CD14-positive monocyte (primary cell): ENCODE results near the gene KCNQ1. TPM values are rescaled to one million over a fixed set of nuclear protein-coding genes. Genes with fewer than 3 reads are reported as not detected.

ENCODE experiments used
- DNase-seq, 3 donors: peaks; one replicate each; pipeline ENCODE4 v3.0.0-alpha.2; 2011 to 2022
- H2AFZ ChIP-seq: 2 replicates; pipeline ENCODE4 v1.6.0; 2012; ENCODE audit warnings: mild to moderate bottlenecking, low read depth, low read length, inconsistent platforms; ENCODE audit not compliant: insufficient read depth, poor library complexity, severe bottlenecking
- H3K27ac ChIP-seq, 2 donors: 1 replicate in 1 of 2; 2 replicates in 1 of 2; pipeline ENCODE4 v1.5.1; 2012 to 2013; ENCODE audit warnings: low read length in 2 of 2, control low read depth in 1 of 2, inconsistent platforms in 1 of 2, low read depth in 1 of 2, mild to moderate bottlenecking in 1 of 2
- H3K27me3 ChIP-seq, 2 donors: one replicate each; pipeline versions ENCODE4 v1.6.0 to v1.6.1; 2011 to 2013; ENCODE audit warnings: low read length in 2 of 2; ENCODE audit not compliant: control insufficient read depth in 2 of 2, insufficient read depth in 2 of 2
- H3K36me3 ChIP-seq, 2 donors: replicated peaks in 1 of 2; 1 replicate in 1 of 2; 2 replicates in 1 of 2; pipeline versions ENCODE4 v1.5.1 to v1.6.1; 2012 to 2013; ENCODE audit warnings: low read length in 2 of 2, control low read depth in 1 of 2, inconsistent platforms in 1 of 2, mild to moderate bottlenecking in 1 of 2; ENCODE audit not compliant: insufficient read depth in 2 of 2, control insufficient read depth in 1 of 2
- H3K4me1 ChIP-seq, 2 donors: 1 replicate in 1 of 2; 2 replicates in 1 of 2; pipeline versions ENCODE4 v1.5.1 to v1.6.1; 2012 to 2013; ENCODE audit warnings: low read length in 2 of 2, control low read depth in 1 of 2, inconsistent platforms in 1 of 2, mild to moderate bottlenecking in 1 of 2, moderate library complexity in 1 of 2; ENCODE audit not compliant: insufficient read depth in 2 of 2, control insufficient read depth in 1 of 2
- H3K4me2 ChIP-seq: replicated peaks from 2 replicates; pipeline ENCODE3; 2012; ENCODE audit warnings: low read length, moderate library complexity, mild to moderate bottlenecking; ENCODE audit not compliant: poor library complexity, severe bottlenecking; ENCODE audit errors: extremely low read depth
- H3K4me3 ChIP-seq, 3 experiments: fragments of 200-600 bp in 1 of 3; sonication (generic) in 1 of 3; replicated peaks in 1 of 3; 1 replicate in 2 of 3; 2 replicates in 1 of 3; pipeline ENCODE4 v1.5.1; 2011 to 2013; ENCODE audit warnings: low read length in 3 of 3, mild to moderate bottlenecking in 3 of 3, control low read depth in 2 of 3, low read depth in 2 of 3, inconsistent platforms in 1 of 3, moderate library complexity in 1 of 3
- H3K79me2 ChIP-seq: 2 replicates; pipeline ENCODE4 v1.6.0; 2012; ENCODE audit warnings: mild to moderate bottlenecking, control low read depth, inconsistent platforms, low read length, moderate library complexity; ENCODE audit not compliant: insufficient read depth
- H3K9ac ChIP-seq: 2 replicates; pipeline ENCODE4 v1.6.0; 2017; ENCODE audit warnings: low read length, mild to moderate bottlenecking; ENCODE audit not compliant: insufficient read depth, poor library complexity, severe bottlenecking
- H3K9me3 ChIP-seq, 2 donors: replicated peaks in 1 of 2; 1 replicate in 1 of 2; 2 replicates in 1 of 2; pipeline versions ENCODE4 v1.5.1 to v1.6.1; 2012 to 2013; ENCODE audit warnings: low read length in 2 of 2, control low read depth in 1 of 2; ENCODE audit not compliant: control insufficient read depth in 1 of 2, insufficient read depth in 1 of 2
- H4K20me1 ChIP-seq: 2 replicates; pipeline ENCODE4 v1.6.0; 2012; ENCODE audit warnings: mild to moderate bottlenecking, low read length, control low read depth, moderate library complexity; ENCODE audit not compliant: insufficient read depth
- H3K27ac Mint-ChIP-seq, 7 donors: one replicate each; pipeline ENCODE4 v1.8.0; 2020; ENCODE audit warnings: mild to moderate bottlenecking in 7 of 7, mixed read lengths in 7 of 7, moderate library complexity in 6 of 7, inconsistent platforms in 2 of 7
- H3K27me3 Mint-ChIP-seq, 3 donors: one replicate each; pipeline ENCODE4 v1.8.0; 2021 to 2022; ENCODE audit warnings: low read depth in 3 of 3, mild to moderate bottlenecking in 3 of 3, mixed read lengths in 3 of 3, moderate library complexity in 3 of 3, inconsistent platforms in 1 of 3
- H3K36me3 Mint-ChIP-seq, 2 donors: one replicate each; pipeline ENCODE4 v1.8.0; 2020; ENCODE audit warnings: mixed read lengths in 2 of 2, inconsistent platforms in 1 of 2, mild to moderate bottlenecking in 1 of 2
- H3K4me1 Mint-ChIP-seq: one replicate; pipeline ENCODE4 v1.8.0; 2020; ENCODE audit warnings: mild to moderate bottlenecking, mixed read lengths
- H3K4me3 Mint-ChIP-seq, 2 donors: one replicate each; pipeline ENCODE4 v1.8.0; 2020; ENCODE audit warnings: mild to moderate bottlenecking in 2 of 2, mixed read lengths in 2 of 2, moderate library complexity in 1 of 2
- H3K9me3 Mint-ChIP-seq, 7 donors: one replicate each; pipeline ENCODE4 v1.8.0; 2020 to 2022; ENCODE audit warnings: mixed read lengths in 7 of 7, mild to moderate bottlenecking in 6 of 7, moderate library complexity in 6 of 7, inconsistent platforms in 2 of 7
- WGBS: methylation state at CpG from one replicate; pipeline ENCODE4 v1.1.5; 2013; ENCODE audit warnings: missing lambda C conversion rate; ENCODE audit not compliant: insufficient coverage; 5-methylcytosine and 5-hydroxymethylcytosine counted together
- intact Hi-C, 2 donors: fragments of 100-400 bp; cut with micrococcal nuclease; formaldehyde crosslinking; loops; one replicate each; pipeline versions ENCODE4 v1.15.0 to v1.15.1; 2023
- polyA plus RNA-seq, 3 donors: library from polyadenylated mRNA; depleted of rRNA in 1 of 3; unstranded in 2 of 3; stranded (reverse) in 1 of 3; fragments of 300-500 nt in 2 of 3; fragments of >200 nt in 1 of 3; fragmentation: Illumina TruSeq in 2 of 3; gene quantifications; 1 replicate in 2 of 3; 2 replicates in 1 of 3; pipeline ENCODE4 v1.2.3, GENCODE V29; 2012 to 2021
- TF ChIP-seq, protein P1 (sequence below): fragments of 200-600 bp; IDR thresholded peaks from one replicate; pipeline ENCODE4 v1.8.0; 2022; ENCODE audit warnings: antibody characterized with exemption, mild to moderate bottlenecking

KCNQ1 gene
- polyA plus RNA-seq, 3 donors, result 14.9 to 31.8 (median 21.6) TPM

DNA sequence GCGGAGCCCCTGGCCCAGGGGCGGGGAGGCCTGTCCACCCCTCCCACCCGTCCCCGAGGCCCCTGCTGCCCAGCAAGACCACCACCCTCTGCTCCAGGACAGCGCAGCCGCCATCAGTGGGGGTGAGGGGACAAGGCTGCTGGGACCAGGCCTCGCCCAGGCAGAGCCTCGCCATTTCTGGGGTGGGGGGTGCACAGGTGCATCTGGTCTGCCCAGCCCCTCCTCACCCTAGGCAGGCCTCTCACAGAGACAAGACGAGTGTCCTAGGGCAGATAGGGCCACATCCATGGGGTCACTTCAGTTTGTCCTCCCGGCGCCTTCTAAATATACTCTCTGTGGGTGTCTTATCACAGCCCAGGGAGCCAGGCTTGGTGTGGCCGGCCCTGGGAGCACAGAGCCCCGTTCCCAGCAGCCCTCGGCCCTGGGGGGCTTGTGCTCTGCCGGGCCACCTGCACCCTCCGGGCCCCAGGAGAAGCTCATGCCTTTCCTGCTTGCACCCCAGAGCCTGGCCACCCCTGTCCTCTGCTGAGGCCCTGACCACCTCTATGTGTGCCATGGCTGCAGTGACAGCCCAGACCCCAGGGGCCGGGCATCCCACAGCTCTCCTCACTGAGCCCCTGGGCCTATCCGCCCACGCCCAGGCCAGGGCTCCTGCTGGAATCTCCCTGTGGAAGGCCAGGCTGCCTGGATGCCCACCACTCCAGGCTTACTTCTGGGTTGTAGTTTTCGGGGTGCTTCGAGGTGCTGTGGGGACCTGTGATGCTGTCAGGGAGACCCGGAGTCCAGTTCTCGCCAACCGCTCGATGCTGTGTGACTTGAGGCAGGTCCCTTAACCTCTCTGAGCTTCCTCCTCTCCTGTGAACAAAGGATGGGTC is 70.8 kb downstream of the KCNQ1 start:
- DNase-seq, result peak in 1 of 3 donors; percentile 1
- intact Hi-C loops, result no loop called here
- Mint-ChIP-seq H3K4me1 (peaks cover 23% of the 10 kb centered on the region), H3K27ac (no peak overlapping the region), H3K27me3 (peaks cover 0 to 4% (median 1%) of the 10 kb centered on the region in 3 donors), H3K4me3 (no peak overlapping the region), H3K36me3 (peaks cover 16 to 30% of the 10 kb centered on the region in 2 donors), H3K9me3 (no peaks in the 10 kb centered on the region)
- H3K27me3 ChIP-seq, result no peaks in the 10 kb centered on the region
- H3K4me3 ChIP-seq, result no peak overlapping the region
- H3K4me1 ChIP-seq, result peaks cover 20 to 25% of the 10 kb centered on the region in 2 donors
- H3K27ac ChIP-seq, result no peak overlapping the region
- 86% methylated on average over 15 of the region's 25 CpGs for WGBS
- TF ChIP-seq, protein P1, sequence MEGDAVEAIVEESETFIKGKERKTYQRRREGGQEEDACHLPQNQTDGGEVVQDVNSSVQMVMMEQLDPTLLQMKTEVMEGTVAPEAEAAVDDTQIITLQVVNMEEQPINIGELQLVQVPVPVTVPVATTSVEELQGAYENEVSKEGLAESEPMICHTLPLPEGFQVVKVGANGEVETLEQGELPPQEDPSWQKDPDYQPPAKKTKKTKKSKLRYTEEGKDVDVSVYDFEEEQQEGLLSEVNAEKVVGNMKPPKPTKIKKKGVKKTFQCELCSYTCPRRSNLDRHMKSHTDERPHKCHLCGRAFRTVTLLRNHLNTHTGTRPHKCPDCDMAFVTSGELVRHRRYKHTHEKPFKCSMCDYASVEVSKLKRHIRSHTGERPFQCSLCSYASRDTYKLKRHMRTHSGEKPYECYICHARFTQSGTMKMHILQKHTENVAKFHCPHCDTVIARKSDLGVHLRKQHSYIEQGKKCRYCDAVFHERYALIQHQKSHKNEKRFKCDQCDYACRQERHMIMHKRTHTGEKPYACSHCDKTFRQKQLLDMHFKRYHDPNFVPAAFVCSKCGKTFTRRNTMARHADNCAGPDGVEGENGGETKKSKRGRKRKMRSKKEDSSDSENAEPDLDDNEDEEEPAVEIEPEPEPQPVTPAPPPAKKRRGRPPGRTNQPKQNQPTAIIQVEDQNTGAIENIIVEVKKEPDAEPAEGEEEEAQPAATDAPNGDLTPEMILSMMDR, result no peak
- H4K20me1 ChIP-seq, result peaks cover 100% of the 10 kb centered on the region
- peaks cover 15% of the 10 kb centered on the region for H3K79me2 ChIP-seq
- no peak overlapping the region for H3K4me2 ChIP-seq
- peaks cover 6 to 18% of the 10 kb centered on the region in 2 donors for H3K36me3 ChIP-seq
- H3K9ac ChIP-seq, result no peak overlapping the region
- no peaks in the 10 kb centered on the region for H3K9me3 ChIP-seq
- H2AFZ ChIP-seq, result no peak overlapping the region

DNA sequence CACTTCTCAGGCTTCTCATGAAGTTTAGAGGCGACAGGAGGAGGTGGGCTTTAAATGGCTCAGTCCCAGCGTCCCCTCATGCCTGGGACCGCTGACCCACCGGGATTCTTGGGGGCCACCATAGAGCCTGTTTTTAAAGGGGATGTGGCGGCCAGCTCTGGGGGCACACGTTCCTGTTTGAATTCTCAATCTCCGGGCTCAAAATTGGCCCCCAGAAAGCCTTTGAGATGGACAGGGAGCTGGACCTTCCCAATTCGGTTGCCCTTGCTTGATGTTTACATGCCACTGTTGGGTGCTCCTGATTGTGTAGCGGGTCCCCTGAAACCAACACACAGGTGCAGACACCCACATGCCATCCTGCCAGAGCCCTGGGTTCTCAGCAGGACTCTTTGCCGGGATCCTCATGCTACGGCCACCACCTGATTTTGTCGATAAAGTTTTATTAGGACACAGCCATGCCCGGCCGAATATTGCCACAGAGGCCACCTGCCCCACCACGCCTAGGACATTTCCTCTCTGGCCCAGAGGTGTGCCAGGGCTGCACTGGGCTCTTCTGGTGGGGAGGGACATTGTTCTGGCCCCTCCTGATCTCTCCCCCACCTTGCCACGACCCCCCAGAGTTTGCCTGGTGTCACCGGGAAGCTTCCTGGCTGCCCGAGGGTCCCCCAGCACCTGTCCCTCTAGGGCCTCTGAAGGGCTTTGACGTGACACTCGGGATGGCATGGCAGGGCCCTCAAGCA is 71.6 kb downstream of the KCNQ1 start:
- Histone ChIP-seq H4K20me1 (peaks cover 100% of the 10 kb centered on the region), H3K4me1 (peaks cover 12 to 17% of the 10 kb centered on the region in 2 donors), H3K79me2 (peaks cover 15% of the 10 kb centered on the region), H3K9me3 (no peaks in the 10 kb centered on the region), H3K4me3 (no peak overlapping the region), H3K27me3 (no peaks in the 10 kb centered on the region), H2AFZ (no peak overlapping the region), H3K9ac (no peak overlapping the region), H3K36me3 (peaks cover 6 to 26% of the 10 kb centered on the region in 2 donors), H3K27ac (no peak overlapping the region), H3K4me2 (no peak overlapping the region)
- Mint-ChIP-seq H3K27ac (no peak overlapping the region), H3K27me3 (peaks cover 0 to 4% (median 1%) of the 10 kb centered on the region in 3 donors), H3K4me1 (peaks cover 15% of the 10 kb centered on the region), H3K36me3 (peaks cover 22 to 38% of the 10 kb centered on the region in 2 donors), H3K4me3 (no peak overlapping the region), H3K9me3 (no peaks in the 10 kb centered on the region)
- DNase-seq, result peak in 1 of 3 donors; percentile 0
- WGBS, result 98% methylated on average over 17 of the region's 20 CpGs
- intact Hi-C loops, result no loop called here
- TF ChIP-seq, protein P1, result no peak
